HG02870 (cell line): ENCODE measurements around the gene UBE4A.
A peak's percentile ranks its signal among the peaks of the same experiment; 100 is the strongest.

Experiments
- ATAC-seq: cut with Tn5 transposase; IDR thresholded peaks from one replicate; pipeline ENCODE4 v1.9.1; 2021; ENCODE audit warnings: mild to moderate bottlenecking, moderate library complexity; ENCODE audit not compliant: unreplicated experiment

Gene UBE4A

GRCh38 chr11:118359295-118359958 is at the start of gene UBE4A:
TSS of gene UBE4A (plus strand) at chr11:118359600. CDS start at chr11:118365081, 5,481 bp downstream.
- peak; percentile 93 for ATAC-seq

GRCh38 chr11:118310271-118310670 is 49.1 kb upstream of the UBE4A start:
- no peak for ATAC-seq

- no peak for ATAC-seq
Measured at GRCh38 chr11:118310781-118311485, 48.5 kb upstream of the UBE4A start.

- ATAC-seq, result no peak
Measured at GRCh38 chr11:118311518-118311917, 47.9 kb upstream of the UBE4A start.

GRCh38 chr11:118312328-118312727 is 47.1 kb upstream of the UBE4A start:
- ATAC-seq, result no peak

GRCh38 chr11:118313242-118313641 is 46.2 kb upstream of the UBE4A start:
- ATAC-seq, result no peak

- no peak for ATAC-seq
Measured at GRCh38 chr11:118314988-118315411, 44.4 kb upstream of the UBE4A start.

GRCh38 chr11:118318124-118318523 is 41.3 kb upstream of the UBE4A start:
- no peak for ATAC-seq

GRCh38 chr11:118318581-118319336 is 40.6 kb upstream of the UBE4A start:
- no peak for ATAC-seq

GRCh38 chr11:118319337-118319707 is 40.1 kb upstream of the UBE4A start:
- ATAC-seq, result no peak

GRCh38 chr11:118320515-118320914 is 38.9 kb upstream of the UBE4A start:
- ATAC-seq, result no peak

GRCh38 chr11:118321386-118322082 is 37.9 kb upstream of the UBE4A start:
- no peak for ATAC-seq

- no peak for ATAC-seq
Measured at GRCh38 chr11:118322721-118323120, 36.7 kb upstream of the UBE4A start.

- no peak for ATAC-seq
Measured at GRCh38 chr11:118325283-118325682, 34.1 kb upstream of the UBE4A start.

GRCh38 chr11:118328745-118329144 is 30.7 kb upstream of the UBE4A start:
- no peak for ATAC-seq

- ATAC-seq, result no peak
Measured at GRCh38 chr11:118334745-118335144, 24.7 kb upstream of the UBE4A start.

- no peak for ATAC-seq
Measured at GRCh38 chr11:118338637-118339061, 20.8 kb upstream of the UBE4A start.

GRCh38 chr11:118339281-118339961 is 20.0 kb upstream of the UBE4A start:
- no peak for ATAC-seq

GRCh38 chr11:118340449-118340848 is 19.0 kb upstream of the UBE4A start:
- ATAC-seq, result no peak

GRCh38 chr11:118341261-118341660 is 18.1 kb upstream of the UBE4A start:
- no peak for ATAC-seq
